Measurements from ENCODE around the gene YBEY. TPM values are rescaled to one million over a fixed set of nuclear protein-coding genes. Genes with fewer than 3 reads are reported as not detected.
A peak's percentile ranks its signal among the peaks of the same experiment; 100 is the strongest.

YBEY gene
- total RNA-seq, 2 experiments from 2014 or later: 14.9 to 16.2 TPM

DNA sequence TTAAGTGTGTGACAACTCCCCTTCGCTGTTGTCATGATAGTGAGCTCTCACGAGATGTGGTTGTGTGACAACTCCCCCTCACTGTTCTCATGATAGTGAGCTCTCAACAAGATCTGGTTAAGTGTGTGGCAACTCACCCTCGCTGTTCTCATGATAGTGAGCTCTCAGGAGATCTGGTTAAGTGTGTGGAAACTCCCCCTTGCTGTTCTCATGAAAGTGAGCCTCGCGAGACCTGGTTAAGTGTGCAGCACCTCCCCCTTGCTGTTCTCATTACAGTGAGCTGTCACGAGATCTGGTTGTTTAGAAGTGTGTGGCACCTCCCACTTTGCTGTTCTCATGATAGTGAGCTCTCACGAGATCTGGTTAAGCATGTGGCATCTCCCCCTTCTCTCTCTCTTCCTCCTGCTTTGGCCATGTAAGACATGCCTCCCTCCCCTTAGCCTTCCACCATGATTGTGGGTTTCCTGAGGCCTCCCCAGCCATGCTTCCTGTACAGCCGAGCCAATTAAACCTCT, 32.5 kb upstream of the YBEY start:
- CTCF ChIA-PET: interaction anchor here (0.9 to 2.4 kb wide), 2 partner anchors 24 to 31 kb away, joined by 5 to 6 read pairs; partner anchors contain the start of gene MCM3AP
- ATAC-seq (peak; percentile 97), DNase-seq (peak; percentile 83)
- H3K9me3 Mint-ChIP-seq: no peaks in the 10 kb centered on the region
- H3K4me3 Mint-ChIP-seq: peak overlapping the region; percentile 6
- POLR2A ChIA-PET: interaction anchor here (0.9 to 1.8 kb wide), 6 partner anchors 10 to 280 kb away, joined by 3 to 4 read pairs (median 4); no protein-coding TSS in a partner anchor
- peaks cover 70% of the 10 kb centered on the region for H3K36me3 Mint-ChIP-seq (ENCODE audit: low read depth)
- H3K27me3 Mint-ChIP-seq: no peaks in the 10 kb centered on the region
- intact Hi-C loops (cut with micrococcal nuclease): no loop called here
- peaks cover 34% of the 10 kb centered on the region for H3K4me1 Mint-ChIP-seq (ENCODE audit: low read depth)
- peak overlapping the region; percentile 93 for H3K27ac Mint-ChIP-seq
- TF ChIP-seq, protein P1, sequence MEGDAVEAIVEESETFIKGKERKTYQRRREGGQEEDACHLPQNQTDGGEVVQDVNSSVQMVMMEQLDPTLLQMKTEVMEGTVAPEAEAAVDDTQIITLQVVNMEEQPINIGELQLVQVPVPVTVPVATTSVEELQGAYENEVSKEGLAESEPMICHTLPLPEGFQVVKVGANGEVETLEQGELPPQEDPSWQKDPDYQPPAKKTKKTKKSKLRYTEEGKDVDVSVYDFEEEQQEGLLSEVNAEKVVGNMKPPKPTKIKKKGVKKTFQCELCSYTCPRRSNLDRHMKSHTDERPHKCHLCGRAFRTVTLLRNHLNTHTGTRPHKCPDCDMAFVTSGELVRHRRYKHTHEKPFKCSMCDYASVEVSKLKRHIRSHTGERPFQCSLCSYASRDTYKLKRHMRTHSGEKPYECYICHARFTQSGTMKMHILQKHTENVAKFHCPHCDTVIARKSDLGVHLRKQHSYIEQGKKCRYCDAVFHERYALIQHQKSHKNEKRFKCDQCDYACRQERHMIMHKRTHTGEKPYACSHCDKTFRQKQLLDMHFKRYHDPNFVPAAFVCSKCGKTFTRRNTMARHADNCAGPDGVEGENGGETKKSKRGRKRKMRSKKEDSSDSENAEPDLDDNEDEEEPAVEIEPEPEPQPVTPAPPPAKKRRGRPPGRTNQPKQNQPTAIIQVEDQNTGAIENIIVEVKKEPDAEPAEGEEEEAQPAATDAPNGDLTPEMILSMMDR (IDR thresholded peaks at IDR 0.05): no peak

- Mint-ChIP-seq H3K4me3 (no peak overlapping the region), H3K4me1 (ENCODE audit: low read depth) (peaks cover 34% of the 10 kb centered on the region), H3K36me3 (ENCODE audit: low read depth) (peaks cover 71% of the 10 kb centered on the region), H3K27ac (peak overlapping the region; percentile 93), H3K9me3 (no peaks in the 10 kb centered on the region), H3K27me3 (no peaks in the 10 kb centered on the region)
- DNase-seq (no peak), ATAC-seq (no peak)
- ChIA-PET CTCF (interaction anchor here (0.9 to 2.4 kb wide), 2 partner anchors 25 to 31 kb away, joined by 5 to 6 read pairs; partner anchors contain the start of gene MCM3AP), POLR2A (interaction anchor here (0.9 to 1.1 kb wide), 3 partner anchors 21 to 280 kb away, joined by 3 to 4 read pairs (median 3); no protein-coding TSS in a partner anchor)
- intact Hi-C loops (cut with micrococcal nuclease): no loop called here
- TF ChIP-seq, protein P1 (IDR thresholded peaks at IDR 0.05): no peak
These were observed 31.8 kb upstream of the YBEY start for GRCh38 chr21:46254208-46254975.

DNA sequence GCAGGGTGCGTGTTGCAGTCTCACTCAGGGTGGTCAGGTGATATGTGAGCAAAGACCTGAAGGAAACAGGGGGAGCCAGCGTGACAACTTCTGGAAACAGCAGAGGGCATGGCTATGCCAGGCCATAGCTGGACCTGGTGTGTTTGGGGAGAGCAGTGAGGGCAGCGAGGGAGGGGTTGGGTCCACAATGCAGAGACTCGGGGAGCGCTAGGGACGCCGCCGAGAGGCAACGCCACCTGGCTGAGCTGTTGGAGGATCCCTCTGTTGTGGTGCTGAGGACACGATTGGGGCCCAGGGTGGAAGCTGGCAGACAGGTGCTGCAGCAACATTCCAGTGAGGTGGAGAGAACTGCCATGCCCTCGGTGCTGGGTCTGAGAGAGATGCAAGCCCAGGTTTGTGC, 31.0 kb upstream of the YBEY start:
- peaks cover 66% of the 10 kb centered on the region for H3K36me3 Mint-ChIP-seq (ENCODE audit: low read depth)
- H3K9me3 Mint-ChIP-seq: no peaks in the 10 kb centered on the region
- POLR2A ChIA-PET: no interaction called here
- no peaks in the 10 kb centered on the region for H3K27me3 Mint-ChIP-seq
- ATAC-seq (no peak), DNase-seq (no peak)
- intact Hi-C loops (cut with micrococcal nuclease): no loop called here
- peaks cover 30% of the 10 kb centered on the region for H3K4me1 Mint-ChIP-seq (ENCODE audit: low read depth)
- no peak overlapping the region for H3K4me3 Mint-ChIP-seq
- CTCF ChIA-PET: no interaction called here
- TF ChIP-seq, protein P1 (IDR thresholded peaks at IDR 0.05): no peak
- peak overlapping the region; percentile 93 for H3K27ac Mint-ChIP-seq

DNA sequence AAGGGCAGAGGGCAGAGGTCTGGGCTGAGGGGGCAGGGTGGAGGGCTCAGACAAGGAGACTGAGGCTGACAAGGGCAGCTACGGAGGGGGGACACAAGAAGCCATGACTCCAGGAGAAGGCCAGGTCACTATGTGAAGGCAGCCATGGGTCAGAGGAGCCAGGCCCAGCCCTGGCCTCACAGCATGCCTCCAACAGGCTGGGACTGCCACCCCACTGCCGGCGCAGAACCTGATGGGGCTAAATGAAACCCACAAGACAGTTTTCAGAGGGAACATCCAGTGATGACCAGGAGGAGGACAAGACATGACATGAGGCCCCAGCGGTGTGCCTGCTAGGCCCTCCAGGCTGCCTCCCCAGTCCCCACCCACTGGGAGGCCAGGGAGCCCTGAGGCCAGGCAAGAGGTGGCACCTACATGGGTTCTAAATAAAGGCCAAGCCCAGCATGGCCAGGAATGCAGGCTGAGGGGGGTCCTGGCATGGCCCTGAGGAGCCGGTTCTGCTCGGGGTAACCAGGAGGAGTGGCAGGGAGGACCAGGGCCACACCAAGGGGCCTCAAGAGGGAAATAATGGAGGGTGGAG, 30.3 kb upstream of the YBEY start:
- H3K27ac Mint-ChIP-seq: peak overlapping the region; percentile 25
- ATAC-seq (no peak), DNase-seq (no peak)
- H3K36me3 Mint-ChIP-seq (ENCODE audit: low read depth): peaks cover 63% of the 10 kb centered on the region
- H3K4me1 Mint-ChIP-seq (ENCODE audit: low read depth): peaks cover 23% of the 10 kb centered on the region
- no peak overlapping the region for H3K4me3 Mint-ChIP-seq
- TF ChIP-seq, protein P1 (IDR thresholded peaks at IDR 0.05): no peak
- ChIA-PET CTCF (no interaction called here), POLR2A (no interaction called here)
- intact Hi-C loops (cut with micrococcal nuclease): no loop called here
- no peaks in the 10 kb centered on the region for H3K27me3 Mint-ChIP-seq
- H3K9me3 Mint-ChIP-seq: no peaks in the 10 kb centered on the region

Data from activated CD8-positive, alpha-beta T cell treated with anti-CD3 and anti-CD28 coated beads for 36 hours (primary cell).